Superior temporal gyrus (tissue), 1 donor: ENCODE data around the gene FAM193A.
"Not testable (repeated sequence)": the region's sequence is repeated elsewhere in the genome, so short reads cannot be mapped to it uniquely, and the experiment has no call there.

Experiments used
- DNase-seq: peaks from one replicate; pipeline ENCODE4 v3.0.0-alpha.2; 2016; ENCODE audit errors: extremely low spot score

The FAM193A gene

DNA sequence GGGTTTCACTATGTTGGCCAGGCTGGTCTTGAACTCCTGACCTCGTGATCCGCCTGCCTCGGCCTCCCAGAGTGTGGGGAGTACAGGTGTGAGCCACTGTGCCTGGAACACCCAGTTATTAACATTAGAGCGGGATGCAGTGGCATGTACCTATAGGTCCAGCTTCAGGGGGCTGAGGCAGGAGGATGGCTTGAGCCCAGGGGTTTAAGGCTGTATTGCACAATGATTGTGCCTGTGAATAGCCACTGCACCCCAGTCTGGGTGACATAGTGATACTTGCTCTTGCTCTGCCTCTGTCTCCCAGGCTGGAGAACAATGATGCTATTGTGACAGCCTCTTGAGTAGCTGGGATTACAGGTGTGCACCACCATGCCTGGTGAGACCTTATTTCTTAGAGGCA lies 39.8 kb downstream of the FAM193A start:
- no peak for DNase-seq

DNA sequence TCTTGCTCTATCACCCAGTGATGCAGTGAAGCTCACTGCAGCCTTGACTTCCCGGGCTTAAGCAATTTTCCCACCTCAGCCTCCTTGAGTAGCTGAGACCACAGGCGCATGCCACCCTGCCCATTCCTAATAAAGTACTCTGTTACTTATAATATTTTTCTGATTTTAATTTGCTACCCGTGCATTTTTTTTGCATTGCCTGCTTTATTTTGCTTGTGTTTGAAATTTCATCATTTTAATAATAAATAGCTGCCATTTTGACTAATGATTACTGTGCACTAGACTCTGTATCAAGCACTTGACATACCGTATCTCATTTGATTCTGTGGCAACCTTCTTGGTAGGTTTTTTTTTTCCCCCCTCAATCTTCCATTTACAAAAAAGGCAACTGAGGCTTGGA lies 41.7 kb downstream of the FAM193A start:
- no peak for DNase-seq

DNA sequence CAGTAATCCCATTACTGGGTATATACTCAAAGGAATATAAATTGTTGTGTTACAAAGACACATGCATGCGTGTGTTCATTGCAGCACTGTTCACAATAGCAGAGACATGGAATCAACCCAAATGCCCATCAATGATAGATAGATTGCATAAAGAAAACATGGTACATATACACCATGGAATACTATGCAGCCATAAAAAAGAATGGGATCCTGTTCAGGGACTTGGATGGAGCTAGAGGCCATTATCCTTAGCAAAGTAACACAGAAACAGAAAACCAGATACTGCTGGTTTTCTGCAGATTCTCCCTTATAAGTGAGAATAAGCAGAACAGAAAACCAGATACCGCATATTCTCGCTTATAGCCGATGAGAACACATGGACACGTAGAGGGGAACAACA lies 43.5 kb downstream of the FAM193A start:
- no peak for DNase-seq

DNA sequence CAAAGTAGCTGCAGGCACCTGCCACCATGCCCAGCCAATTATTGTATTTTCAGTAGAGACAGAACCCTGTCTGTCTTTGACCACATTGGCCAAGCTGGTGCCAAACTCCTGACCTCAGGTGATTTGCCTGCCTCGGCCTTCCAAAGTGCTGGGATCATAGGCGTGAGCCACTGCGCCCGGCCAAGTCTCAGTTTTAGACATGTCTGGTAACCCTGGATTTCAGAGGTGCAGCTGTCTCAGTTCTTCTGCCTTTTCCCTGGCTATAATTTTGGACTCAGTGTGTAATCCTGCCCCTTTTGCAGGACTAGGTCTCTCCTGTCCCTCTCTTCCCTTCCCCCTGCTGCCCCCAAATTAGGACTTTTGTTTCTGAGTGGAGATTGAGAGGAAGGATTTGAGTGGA lies 46.6 kb downstream of the FAM193A start:
- DNase-seq: no peak

DNA sequence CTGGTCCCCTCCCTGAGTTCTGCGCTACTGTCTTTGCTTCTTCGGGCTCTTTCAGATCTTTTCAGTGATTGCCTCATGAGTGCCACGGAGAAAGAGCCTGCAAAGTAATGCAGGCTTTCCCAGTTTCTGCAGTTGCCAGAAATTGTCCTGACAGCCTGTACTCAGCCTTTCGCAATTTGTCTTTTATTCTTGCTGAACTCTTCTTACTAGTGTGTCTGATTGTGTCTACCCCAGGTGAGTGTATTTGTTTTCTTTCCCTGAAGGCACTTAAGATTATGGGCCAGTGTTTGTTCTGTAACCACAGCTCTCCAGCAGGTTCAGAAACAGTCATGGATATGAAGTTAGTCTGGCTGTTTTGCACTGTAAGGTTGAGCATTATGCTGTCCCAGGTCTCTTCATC lies 47.1 kb downstream of the FAM193A start:
- no peak for DNase-seq

DNA sequence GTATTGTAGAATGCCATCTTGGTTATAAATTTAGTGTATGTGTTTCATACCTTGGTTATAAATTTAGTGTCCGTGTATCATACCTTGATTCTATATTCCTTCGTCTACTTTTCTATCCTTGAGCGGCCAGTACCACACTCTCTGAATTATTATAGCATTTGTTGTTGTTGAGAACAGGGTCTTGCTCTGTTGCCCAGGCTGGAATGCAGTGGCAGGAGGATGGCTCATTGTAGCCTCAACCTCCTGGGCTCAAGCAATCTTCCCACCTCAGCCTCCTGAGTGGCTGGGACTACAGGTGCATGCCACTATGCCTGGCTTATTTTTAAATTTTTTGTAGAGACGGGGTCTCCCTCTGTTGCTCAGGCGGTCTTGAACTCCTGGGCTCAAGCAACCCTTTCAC lies 50.1 kb downstream of the FAM193A start:
- DNase-seq: no peak

DNA sequence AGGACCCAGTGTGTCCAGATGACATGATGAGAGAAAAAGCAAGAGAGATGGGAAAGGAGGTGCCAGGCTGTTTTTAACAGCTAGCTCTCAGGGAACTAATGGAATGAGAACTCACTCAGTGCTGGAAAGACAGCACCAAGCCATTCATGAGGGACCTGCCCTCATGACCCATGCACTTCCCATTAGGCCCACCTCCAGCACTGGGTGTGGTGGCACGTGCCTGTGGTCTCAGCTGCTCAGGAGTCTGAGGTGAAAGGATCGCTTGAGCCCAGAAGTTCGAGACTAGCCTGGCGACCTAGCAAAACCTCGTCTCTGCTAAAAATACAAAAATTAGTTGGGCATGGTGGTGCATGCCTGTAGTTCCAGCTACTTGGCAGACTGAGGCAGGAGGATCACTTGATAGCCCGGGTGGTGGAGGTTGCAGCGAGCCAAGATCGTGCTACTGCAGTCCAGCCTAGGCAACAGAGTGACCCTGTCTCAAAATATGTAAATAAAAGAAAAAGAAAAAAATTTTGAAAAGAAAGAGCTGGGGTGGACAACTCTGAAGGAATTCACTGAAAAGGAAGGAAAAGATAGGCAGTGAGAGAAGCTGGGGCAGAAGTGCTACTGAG lies 50.9 kb downstream of the FAM193A start:
- DNase-seq: no peak

DNA sequence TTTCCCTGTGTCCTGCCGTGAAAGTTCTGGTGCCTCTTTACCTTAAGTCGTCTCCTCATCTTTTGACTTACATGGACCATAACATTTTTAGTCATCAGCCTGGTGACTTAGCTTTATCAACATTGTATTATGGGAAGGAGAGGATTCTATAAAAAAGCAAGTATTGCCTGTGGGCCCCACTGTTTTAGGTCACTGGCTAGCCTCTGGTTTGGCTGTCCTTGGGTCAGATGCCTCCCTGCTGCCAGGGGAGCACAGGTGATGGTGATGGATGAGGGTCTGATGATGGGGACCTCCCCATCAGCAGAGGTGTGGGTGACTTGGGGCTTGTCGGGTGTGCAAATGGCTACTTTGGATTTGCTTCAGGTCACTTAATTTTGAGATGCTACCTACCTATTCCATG lies 51.8 kb downstream of the FAM193A start:
- DNase-seq: no peak

DNA sequence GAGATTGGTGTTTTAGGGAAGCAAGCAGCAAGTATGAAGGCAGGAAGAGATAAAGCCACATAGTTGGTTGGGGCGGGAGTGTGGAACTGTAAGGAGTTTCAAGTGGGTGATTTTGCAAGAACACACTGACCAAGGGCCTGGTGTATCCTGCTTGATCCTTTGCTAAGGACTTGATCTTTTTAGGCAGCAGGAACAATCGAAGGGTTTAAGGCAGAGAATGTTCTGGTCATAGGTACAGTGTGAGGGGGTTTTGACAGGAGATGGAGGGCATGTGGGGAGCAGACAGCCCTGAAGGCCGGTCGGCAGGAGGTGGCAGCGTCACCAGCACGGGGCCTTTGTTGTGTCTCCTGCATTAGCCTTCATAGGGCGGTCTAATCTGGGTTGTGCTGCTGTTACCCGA lies 54.7 kb downstream of the FAM193A start:
- DNase-seq: no peak

DNA sequence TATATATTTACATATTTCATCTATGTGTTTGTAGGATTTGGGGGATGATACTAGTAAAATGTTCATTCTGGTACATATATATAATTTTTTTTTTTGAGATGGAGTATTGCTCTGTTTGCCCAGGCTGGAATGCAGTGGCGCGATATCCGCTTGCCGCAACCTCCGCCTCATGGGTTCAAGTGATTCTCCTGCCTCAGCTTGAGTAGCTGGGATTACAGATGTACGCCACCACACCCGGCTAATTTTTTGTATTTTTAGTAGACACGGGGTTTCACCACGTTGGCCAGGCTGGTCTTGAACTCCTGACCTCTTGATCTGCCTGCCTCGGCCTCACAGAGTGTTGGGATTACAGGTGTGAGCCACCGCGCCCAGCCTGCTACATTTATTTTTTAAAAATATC lies 55.6 kb downstream of the FAM193A start:
- DNase-seq: not testable (repeated sequence)

DNA sequence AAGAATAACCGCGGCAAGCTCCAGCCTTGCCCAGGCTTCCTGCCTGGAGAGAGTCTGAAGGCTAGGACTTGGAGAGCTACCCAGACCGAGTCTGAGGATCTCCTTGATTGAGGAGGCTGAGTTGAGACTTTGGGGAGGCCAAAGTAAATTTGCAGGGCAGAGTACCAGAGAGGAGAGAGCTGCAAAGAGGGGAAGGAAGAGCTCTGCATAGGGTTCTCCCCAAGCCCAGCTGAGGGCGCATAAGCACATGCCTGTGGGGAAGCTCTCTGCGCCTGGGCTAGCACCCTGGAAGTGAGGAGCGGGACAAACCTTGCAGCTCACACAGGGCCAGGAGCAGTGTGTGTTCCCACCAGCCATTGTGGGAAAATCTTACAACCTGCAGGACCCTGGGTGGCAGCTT lies 56.1 kb downstream of the FAM193A start:
- no peak for DNase-seq

DNA sequence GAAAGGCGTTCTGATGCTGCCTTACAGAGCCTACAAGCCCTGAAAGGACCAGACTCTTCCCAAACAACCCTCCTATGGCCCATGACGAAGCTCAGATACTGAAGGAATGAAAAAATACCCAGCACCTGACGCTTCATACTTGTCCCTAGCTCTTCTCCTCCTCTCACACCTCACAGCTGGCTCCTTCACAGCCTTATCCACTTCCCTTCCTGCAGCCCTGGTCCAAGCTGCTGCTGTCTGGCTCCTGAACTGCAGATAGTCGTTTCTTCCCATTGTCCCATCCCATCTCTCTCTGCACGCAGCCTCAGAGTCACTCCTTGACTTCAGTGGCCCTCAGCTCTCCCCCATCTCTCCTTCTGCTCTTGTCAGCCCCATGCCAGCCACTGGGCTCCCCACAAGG lies 56.6 kb downstream of the FAM193A start:
- DNase-seq: no peak

DNA sequence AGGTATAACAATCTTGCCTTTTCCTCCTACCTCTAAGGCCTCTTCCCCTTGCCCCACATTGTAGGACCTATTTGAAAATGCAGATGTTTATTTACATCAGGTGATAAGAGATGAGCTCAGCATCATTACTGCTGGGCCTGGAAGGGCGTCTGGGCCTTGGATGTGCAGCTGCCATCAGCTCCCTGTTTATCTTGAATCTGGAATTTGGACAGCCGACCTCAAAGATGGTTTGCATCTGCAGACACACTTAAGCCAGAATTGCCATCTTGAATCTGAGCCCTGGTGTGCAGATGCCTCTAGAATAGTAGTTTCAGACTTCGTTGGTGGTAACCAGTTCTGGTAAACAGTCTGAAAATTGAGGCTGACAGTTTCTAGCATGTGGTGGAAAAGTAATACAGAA lies 59.0 kb downstream of the FAM193A start:
- DNase-seq: no peak

DNA sequence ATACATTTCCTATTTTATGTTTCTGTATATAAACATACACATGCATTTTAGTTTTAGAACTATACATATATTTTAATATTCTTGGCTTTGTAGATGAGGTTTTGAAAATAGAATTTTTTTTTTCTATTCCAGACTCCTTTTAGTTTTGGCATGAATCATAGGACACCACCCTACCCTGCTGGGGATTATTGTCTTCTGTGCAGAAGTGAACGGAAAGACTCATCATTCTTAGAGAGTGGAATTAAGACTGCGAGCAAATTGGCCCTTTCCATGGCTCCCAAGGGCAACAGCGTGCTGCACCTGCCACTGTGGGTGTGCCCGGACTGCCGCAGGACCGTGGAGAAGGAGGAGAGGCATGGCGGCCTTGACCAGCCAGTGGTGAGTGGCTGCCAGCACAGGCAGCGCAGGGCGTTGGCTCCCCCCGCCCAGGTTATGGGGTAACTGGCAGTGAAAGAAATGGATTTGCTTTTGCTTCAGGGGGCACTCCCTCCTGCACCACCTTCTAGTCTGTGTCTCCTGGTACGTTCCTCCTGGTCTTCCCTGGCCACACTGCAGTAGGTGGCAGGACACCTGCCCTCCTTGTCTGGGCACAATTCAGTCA lies 59.6 kb downstream of the FAM193A start:
- DNase-seq: no peak

DNA sequence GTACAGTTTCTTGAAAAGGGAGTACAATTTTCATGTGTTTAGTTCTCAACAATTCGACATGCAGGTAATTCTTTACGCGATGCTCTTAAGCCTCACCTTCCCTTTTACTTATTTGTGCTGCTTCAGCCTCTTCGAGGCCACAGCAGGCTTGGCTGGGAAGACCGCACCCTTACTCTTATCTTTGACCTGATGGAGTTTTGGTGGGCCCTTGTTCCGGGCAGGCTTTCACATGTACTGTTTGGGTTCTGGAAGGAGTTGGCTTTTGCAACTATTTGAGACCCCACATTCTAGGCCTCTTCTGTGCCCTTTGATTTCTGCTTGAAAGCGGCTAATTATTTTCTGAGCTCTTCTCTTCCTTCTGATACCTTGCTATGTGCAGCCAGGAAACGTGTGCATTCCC lies 60.2 kb downstream of the FAM193A start:
- DNase-seq: no peak

DNA sequence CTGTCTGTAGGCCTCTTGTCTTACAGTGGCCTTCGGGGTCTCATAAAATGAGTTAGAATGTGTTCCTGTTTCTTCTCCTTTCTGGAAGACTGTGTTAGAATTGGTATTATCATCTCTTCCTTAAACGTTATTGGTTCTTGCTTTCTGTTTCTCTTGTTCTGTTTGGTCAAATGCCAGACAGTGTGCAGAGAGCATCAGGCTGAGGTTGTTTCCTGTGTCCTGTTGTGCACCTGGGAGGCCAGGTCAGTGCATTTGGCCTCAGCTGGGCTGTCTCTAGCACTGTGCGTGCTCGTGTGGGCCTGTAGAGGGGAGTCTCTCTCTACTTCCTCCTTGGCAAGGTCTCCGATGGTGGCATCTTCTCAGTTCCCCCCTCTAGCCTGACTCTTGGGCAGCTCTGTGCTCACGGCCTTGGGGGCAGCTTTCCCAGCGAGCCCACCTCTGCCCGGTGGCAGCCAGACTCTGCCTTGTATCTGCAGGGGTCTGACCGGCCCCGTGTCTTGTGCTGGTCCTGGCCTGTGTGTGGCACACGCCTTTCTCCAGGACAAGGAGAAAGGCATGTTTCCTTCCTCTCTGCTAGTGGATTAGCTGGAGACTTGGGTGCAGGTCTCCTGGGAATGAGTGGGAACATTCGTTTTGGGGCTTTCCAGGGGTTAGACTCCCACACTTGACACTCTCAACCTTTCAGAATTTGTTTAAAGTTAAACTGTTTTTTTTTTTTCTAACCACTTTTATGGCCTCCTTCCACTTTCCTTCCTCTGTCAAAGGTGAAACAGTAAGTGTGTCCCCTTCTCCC lies 62.3 kb downstream of the FAM193A start:
- DNase-seq: no peak

DNA sequence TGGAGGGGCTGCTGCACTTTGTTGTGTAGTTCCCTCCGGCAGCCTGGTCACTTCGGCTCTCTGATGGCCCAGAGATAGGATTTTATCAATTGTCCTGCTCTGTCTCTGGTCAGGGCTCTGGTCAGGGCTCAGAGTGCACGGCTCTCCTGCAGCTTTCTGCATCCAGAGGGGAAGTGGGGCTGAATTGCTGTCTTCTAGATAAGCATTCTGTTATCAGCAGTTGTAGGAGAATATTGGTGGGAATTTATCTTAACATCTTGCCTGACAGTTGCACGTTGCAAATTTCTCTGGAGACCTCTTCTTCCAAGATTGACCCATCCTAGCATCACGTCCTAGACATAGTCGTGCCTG lies 62.8 kb downstream of the FAM193A start:
- no peak for DNase-seq

DNA sequence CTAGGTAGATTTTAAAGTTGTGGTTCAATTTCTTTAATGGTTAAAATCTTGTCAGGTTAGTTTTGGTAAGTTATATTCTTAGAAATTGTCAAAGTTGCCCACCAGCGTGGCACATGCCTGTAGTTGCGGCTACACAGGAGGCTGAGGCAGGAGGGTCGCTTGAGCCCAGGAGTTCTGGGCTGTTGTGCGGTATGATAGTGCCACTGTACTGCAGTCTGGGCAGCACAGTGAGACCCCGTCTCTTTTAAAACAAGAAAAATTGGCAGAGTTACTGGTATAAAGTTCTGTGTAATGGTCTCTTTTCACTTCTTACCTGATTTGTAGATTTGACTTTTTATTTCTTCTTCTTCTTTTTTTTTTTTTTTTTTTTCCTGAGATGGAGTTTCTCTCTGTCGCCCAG lies 64.4 kb downstream of the FAM193A start:
- DNase-seq: no peak

DNA sequence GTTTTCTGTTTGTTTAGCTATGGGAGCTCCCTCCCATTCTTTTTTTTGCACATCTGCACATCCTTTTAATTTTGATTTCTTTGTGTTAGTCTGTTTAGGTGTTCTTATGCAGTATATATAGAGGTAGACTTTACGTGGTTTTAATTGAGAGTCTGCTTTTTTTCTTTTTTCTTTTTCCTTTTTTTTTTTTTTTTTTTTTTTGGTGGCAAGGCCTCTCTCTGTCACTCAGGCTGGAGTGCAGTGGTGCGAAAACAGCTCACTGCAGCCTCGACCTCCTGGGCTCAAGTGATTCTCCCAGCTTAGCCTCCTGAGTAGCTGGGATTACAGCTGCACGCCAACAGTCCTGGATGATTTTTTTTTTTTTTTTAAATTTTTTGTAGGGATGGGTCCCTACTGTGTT lies 68.2 kb downstream of the FAM193A start:
- no peak for DNase-seq

DNA sequence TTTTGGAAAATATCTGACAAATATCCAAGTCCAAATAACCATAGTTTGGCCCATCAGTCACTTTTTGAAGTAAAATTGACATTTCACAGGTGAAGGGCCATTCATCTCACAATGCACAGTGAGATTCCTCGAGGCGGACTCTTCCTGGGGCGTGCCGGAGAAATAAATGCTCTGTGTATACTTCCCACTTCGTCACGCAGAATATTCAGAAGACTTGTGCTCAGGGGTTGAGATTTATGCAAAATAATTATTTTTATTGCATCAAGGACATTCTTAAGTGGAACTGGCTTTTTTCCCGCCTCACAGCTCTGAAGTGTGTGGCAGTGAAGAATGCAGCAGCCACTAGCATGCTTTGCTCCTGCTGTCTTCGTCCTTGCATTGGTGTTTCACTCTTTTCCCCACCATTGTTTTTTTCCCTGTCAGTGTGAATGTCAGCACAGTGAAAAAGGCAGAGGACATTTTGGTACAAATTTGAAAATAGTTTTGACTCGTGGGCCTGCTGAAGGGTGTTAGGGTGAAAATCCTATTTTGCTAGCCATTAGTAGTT lies 70.6 kb downstream of the FAM193A start:
- no peak for DNase-seq

DNA sequence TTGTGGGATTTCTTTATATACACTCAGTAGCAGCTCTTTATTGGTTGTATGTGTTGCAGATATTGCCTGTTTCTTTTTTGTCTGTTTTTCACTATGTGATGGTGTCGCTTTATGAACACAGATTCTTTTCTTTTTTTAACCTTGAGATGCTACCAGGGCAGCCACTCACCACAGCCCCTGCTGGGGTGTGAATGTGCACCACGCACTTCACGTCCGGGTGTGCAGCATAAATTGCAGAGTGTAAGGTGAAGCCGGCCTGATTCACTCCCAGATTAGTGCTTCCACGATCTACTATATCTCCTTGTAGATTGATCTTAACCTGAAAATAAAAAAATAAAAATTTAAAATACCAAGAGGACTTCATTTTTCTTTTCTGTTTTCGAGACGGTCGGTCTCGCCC lies 71.4 kb downstream of the FAM193A start:
- no peak for DNase-seq

DNA sequence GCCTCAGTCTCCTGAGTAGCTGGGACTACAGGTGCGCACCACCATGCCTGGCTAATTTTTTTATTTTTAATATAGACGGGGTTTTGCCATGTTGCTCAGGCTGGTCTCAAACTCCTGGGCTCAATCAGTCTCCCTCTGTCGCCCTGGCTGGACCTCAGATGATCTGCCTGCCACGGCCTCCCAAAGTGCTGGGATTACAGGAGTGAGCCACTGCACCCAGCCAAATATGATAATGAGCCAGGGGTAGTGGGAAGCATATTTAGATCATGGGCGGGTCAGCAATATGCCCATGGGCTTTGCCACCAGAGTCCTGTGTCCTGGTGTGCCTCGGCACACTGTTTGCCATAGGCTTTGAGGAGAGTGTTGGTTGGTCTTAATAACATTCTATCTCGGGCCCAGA lies 71.8 kb downstream of the FAM193A start:
- no peak for DNase-seq

DNA sequence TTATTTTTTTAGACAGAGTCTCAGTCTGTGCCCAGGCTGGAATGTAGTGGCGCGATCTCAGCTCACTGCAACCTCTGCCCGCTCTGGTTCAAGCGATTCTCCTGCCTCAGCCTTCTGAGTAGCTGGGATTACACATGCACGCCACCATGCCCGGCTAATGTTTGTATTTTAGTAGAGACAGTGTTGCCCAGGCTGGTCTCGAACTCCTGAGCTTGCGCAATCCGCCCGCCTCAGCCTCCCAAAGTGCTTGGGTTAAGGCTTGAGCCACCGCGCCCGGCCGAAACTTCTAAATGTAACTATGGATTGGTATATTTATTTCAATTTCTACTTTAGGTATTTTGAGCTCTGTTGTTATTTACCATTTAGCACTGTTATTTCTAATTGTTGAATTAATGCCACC lies 79.4 kb downstream of the FAM193A start:
- DNase-seq: no peak
